ENCODE results near the gene CHAC1.
"Not testable (repeated sequence)": the region's sequence is repeated elsewhere in the genome, so short reads cannot be mapped to it uniquely, and the experiment has no call there.

The CHAC1 gene

GRCh38 chr15:40937762-40938535 is 15.3 kb upstream of the CHAC1 start:
- peak; percentile 75 for DNase-seq (ENCODE audit: low spot score)

GRCh38 chr15:40938536-40938870 is 14.8 kb upstream of the CHAC1 start:
- no peak for DNase-seq (ENCODE audit: low spot score)

GRCh38 chr15:40940296-40940801 is 12.9 kb upstream of the CHAC1 start:
- no peak for DNase-seq (ENCODE audit: low spot score)

- DNase-seq (ENCODE audit: low spot score), result no peak
These were observed 12.2 kb upstream of the CHAC1 start for GRCh38 chr15:40941068-40941527.

- peak; percentile 83 for DNase-seq (ENCODE audit: low spot score)
These were observed 11.5 kb upstream of the CHAC1 start for GRCh38 chr15:40941528-40942336.

GRCh38 chr15:40942337-40942854 is 10.9 kb upstream of the CHAC1 start:
- DNase-seq (ENCODE audit: low spot score), result peak; percentile 49

GRCh38 chr15:40942878-40943277 is 10.4 kb upstream of the CHAC1 start:
- DNase-seq (ENCODE audit: low spot score), result no peak

- no peak for DNase-seq (ENCODE audit: low spot score)
These were observed 9.4 kb upstream of the CHAC1 start for GRCh38 chr15:40943764-40944365.

GRCh38 chr15:40944510-40945296 is 8.6 kb upstream of the CHAC1 start:
- no peak for DNase-seq (ENCODE audit: low spot score)

GRCh38 chr15:40948706-40949473 is 4.4 kb upstream of the CHAC1 start:
- DNase-seq (ENCODE audit: low spot score), result no peak

GRCh38 chr15:40949756-40950207 is 3.5 kb upstream of the CHAC1 start:
- DNase-seq (ENCODE audit: low spot score), result no peak

- DNase-seq (ENCODE audit: low spot score), result no peak
These were observed 1.5 kb upstream of the CHAC1 start for GRCh38 chr15:40951764-40952163.

- DNase-seq (ENCODE audit: low spot score), result no peak
These were observed 870 bp upstream of the CHAC1 start for GRCh38 chr15:40952301-40952900.

- no peak for DNase-seq (ENCODE audit: low spot score)
These were observed 423 bp downstream of the CHAC1 start for GRCh38 chr15:40953713-40954074.

GRCh38 chr15:40954158-40954848 is 1.0 kb downstream of the CHAC1 start:
- DNase-seq (ENCODE audit: low spot score), result not testable (repeated sequence)

- DNase-seq (ENCODE audit: low spot score), result no peak
These were observed 2.1 kb downstream of the CHAC1 start for GRCh38 chr15:40955141-40955903.

GRCh38 chr15:40955930-40956540 is 2.8 kb downstream of the CHAC1 start:
- DNase-seq (ENCODE audit: low spot score), result no peak

GRCh38 chr15:40956541-40956982 is 3.3 kb downstream of the CHAC1 start:
- DNase-seq (ENCODE audit: low spot score), result no peak

Measured in RKO (cell line).